Measurements from ENCODE around the gene SEMA4D.

The SEMA4D gene, protein sequence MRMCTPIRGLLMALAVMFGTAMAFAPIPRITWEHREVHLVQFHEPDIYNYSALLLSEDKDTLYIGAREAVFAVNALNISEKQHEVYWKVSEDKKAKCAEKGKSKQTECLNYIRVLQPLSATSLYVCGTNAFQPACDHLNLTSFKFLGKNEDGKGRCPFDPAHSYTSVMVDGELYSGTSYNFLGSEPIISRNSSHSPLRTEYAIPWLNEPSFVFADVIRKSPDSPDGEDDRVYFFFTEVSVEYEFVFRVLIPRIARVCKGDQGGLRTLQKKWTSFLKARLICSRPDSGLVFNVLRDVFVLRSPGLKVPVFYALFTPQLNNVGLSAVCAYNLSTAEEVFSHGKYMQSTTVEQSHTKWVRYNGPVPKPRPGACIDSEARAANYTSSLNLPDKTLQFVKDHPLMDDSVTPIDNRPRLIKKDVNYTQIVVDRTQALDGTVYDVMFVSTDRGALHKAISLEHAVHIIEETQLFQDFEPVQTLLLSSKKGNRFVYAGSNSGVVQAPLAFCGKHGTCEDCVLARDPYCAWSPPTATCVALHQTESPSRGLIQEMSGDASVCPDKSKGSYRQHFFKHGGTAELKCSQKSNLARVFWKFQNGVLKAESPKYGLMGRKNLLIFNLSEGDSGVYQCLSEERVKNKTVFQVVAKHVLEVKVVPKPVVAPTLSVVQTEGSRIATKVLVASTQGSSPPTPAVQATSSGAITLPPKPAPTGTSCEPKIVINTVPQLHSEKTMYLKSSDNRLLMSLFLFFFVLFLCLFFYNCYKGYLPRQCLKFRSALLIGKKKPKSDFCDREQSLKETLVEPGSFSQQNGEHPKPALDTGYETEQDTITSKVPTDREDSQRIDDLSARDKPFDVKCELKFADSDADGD
- 280 to 406 (median 348) reads per million in 4 donors for total RNA-seq

DNA sequence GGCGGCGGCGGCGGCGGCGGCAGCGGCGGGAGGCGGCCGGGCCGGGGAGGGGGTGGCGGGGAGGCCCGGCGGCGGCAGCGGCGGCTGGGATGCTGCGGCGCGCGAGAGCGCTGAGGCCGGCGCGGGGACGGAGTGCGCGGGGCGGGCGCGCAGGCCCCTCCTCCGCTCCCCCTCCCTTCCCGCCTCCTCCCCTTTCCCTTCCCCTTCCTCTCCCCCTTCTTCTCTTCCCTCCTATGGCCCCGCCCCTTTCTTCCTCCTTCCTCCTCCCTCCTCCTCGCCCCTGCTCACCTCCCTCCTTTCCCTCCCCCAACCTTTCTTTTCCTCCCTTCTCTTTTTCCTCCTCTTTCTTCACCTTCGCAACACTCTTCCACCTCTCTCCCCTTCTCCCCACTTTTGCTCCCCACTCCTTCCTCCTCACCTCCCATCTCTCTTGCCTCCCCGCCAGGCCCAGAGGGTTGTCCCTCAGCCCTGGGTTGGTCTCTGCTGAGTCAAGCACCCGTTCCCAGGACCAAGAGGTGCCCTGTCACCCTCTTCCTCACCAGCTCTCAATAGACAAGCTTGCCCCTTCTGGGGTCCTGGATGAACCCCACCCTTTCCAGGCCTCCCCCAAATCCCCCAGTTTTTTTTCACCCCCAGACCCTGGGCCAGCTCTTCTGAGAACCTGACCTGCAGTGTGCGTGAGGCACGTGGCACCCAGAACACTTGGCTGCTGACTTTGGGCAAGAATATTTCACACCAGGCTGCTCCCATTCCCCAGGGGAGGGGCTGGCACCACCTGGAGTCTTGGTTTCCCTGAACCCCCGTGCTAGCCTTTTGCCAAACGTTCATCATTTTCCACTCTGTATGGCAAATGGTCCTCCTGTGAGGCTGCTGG lies at the start of gene SEMA4D:
Gene SEMA4D, minus strand, starts transcription at position 136 of the 874 bp plus-strand sequence. CDS start 92,657 bp downstream, outside the sequence.
- peak; percentile 39 to 79 (median 55) for DNase-seq

DNA sequence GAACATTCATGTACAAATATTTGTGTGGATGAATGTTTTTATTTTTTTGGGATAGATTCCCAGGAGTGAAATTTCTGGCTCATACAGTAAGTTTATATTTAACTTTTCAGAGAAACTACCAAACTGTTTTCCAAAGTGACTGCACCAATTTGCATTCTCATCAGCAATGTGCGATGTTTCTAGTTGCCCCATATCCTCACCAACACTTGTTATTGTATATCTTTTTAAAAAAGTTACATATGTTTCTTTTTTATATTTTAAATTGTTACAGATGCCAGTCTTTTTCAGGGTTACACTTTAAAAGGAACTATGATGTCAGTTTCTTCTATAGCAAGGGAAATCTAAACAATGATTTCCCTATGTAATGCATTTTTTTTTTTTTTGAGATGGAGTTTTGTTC lies 49.1 kb upstream of the SEMA4D start:
- DNase-seq = no peak

DNA sequence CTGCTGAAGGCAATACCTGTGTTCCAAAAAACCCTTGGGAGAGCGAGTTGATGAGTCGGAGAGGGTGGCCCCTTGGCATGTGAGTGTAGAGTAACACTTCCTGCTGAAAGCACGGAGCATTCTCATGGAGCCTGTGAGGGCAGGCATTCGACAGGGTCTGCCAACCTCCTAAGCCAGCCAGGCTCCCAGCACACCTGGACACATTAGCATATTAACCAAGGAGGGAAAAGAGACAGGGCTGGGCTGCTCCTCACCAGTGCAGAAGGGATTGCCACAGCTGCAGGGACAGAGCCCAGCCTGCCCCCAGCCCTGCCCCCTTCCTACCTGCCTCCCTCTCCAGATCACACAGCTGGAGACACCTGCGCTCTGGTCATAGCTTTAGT lies 46.4 kb upstream of the SEMA4D start:
- DNase-seq = no peak

DNA sequence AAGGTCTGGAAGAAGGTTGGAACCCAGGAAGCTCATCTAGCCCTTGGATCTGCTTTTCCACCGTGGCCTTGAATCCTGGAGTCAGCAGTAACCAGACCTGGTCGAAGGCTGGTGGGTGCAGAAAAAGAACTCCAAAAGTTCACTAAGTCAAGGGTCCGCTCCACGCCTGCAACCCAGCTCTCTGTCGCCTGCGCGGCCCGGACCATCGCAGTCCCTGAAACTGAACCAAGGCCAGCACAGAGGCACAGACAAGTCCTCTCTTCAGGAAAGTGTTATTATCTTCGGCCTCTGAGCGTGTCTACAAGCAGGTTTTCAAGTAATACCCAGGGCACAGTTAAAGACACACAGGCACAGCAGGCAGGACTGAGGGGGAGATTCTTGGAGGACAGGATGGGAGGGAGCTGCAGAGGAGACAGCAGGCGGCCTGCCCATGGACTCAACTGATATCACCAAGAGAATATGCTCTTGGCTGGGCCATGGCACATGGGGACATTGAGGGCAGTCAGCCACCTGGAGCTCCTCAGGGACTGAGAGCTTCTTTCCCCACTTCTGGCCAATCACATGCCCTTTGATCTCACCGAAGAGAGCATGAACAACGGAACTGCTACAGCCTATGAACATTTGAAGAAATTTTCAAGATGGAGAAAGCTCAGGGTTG lies 45.8 kb upstream of the SEMA4D start:
- DNase-seq = no peak

DNA sequence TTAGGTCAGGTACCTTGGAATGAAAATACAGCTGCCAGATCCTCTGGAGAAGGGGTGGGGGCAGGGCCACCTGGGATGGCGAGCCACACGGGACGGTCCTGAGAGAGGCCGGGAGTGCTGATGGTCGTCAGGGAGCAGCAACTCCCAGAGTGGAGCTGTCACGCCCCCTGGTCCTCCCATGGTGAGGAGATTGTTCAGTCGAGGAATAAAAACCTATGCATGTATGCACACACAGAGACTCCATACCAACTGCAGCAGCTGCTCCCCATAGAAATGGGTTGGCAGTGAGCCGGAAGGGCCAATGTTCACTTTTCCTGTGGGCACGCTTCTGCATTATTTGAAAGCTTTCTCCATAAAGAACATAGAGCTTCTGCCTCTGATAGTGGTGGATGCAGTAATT lies 45.2 kb upstream of the SEMA4D start:
- DNase-seq = no peak

DNA sequence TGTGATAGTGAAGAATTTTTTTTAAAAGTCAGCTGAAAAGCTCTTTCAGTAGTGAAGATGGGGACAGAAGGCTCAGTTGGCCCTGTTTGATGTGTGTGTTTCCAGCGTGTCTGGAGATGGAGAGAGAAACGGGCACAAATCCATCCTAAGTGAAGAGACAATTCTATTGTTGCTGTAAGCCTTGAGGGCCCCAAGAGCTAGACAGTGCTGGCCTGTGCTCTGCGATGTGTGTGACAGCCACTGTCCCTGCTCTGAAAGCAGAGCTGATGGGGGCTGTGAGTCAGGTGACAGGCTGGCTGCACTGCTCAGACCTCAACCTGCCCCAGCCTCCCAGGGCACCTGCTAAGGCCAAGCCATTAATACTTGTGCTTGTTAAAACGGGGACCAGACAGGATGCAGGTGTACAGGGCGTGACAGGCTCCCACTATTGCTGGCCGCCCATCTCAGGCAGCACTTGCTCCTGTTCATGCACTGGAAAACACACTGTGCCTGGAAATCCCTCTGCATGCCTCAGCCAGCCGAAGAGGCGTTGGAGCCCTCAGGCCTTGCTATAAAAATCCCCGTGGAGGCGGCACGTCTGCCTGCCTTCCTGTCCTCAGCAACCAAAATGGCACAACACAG lies 44.6 kb upstream of the SEMA4D start:
- no peak for DNase-seq

DNA sequence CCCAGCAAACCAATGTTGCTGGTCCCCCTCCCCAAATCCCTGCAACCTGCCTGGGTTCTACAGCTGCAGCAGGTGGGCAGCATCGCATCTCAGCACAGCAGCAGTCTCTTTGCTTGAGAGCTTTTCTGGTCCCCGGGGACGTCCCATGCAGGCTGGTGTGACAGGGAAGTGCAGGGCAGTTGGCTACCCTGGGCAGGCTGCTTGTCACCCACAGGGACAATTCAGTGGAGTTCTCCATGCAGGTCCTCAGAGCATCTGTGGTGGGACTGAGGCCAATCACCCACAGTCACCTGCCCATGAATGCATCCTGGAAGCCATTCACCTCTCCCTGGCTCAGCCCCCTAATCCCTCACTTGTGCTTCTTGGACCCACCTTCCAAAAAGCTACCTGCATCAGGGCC lies 43.9 kb upstream of the SEMA4D start:
- no peak for DNase-seq

DNA sequence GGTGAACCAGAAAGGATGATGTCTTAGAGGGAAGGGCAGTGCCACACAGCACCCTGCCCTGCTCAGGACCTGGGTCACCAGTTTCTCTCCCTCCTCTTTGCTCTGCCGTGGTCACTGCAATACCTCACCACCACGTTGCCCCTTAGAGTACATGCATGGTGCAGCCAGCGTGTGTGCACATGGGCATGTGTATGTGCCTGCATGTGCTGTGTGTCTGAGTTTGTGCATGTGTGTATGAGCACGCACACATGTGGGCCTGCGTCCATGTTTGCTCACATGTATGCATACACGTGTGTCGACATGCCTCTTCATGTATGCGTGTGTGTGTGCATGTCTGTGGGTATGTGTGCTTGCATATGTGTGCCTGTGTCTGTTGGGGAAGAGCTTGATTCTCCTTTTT lies 41.5 kb upstream of the SEMA4D start:
- no peak for DNase-seq

DNA sequence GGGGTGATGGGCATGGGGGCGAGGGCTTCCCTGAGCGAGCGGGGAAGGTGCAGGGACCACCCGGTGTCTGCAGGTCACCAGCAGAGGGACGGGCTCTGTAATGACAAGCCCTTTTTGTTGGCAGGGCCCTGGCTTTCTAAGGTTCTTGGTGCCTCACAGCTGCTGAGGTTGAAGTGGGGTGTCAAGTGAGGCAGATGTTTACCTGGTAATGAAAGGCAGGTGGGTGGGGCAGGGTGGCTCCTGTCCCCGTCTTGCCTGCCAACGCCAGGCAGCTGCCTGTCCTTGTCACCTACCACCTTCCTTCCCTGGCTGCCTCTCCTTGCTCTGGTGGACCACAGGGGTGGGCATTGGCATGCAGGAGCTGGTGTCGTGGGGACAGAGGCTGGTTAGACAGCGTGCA lies 41.0 kb upstream of the SEMA4D start:
- no peak for DNase-seq

DNA sequence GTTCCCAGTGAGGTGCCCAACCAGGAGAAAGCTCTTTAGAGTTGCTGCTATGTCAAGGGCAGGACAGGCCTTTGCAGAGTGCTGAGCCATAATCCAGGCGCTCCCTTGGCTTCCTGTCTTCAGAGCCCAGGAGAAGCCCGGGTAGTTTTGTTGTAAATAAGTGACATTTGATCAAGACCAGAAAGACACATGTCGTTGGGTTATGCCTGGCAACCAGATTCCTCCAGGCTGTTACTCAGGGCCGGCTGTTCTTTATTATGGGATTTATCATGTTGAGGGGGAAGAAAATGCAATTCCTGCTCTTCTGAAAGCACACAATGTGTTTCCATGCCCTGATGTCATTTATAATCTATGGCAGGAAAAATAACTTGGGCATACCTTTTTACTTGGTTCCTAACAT lies 39.3 kb upstream of the SEMA4D start:
- no peak for DNase-seq

DNA sequence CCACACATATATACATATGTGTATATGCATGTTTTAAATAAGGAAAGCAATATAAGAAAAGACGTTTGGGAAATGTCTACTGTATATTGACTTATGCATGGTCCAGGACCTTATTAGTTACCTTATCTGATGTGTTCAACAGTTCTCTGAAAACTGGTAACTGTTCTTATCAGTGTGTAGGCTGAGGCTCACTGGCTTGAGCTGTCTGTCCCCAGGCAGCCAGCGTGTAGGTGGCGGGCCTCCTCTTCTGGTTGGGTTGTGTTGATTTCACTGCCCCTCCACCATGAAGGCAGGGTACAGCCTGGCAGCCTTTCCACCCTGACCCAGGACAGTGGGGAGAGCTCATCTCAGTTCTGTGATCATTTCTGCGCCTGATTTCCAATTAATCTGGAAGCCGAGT lies 38.7 kb upstream of the SEMA4D start:
- peak in 1 of 5 donors; percentile 79 for DNase-seq

DNA sequence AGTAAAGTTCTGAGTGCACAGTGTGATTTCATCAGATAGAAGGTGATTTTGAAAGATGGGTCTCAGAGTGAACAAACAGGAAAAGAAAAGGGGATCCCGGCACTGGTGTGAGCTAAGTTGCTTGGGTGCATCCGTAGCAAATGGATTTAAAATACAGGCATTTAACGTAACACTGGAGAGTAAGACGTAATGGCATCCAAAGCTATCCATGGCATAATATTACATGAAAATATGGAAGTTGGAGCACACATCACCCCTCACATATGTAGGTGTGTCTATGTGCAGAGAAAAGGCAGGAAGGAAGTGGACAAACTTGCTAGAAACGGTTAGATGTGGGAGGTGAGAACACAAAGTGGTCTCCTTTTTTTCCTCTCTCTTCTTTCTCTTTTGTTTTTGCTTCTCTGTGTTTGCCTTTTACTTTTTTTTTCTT lies 38.2 kb upstream of the SEMA4D start:
- peak in 1 of 5 donors; percentile 90 for DNase-seq

DNA sequence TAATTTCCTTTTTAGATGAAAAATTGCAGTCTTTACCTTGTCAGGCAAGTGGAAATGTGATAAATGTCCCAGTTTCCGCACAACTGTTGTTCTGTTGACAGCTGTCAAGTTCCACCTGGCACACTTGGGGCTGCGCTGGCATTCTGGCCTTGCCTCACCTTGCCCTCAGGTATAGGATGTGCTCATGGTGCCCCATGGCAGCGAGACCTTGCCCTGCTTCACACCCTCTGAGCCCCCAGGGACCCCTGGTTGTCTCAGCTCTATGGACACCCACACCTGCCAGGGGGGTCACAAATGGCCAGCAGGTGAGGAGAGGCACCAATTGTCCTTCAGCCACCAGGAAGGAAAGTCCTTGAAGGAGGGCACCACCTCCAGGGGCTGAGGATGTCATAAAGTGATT lies 37.5 kb upstream of the SEMA4D start:
- DNase-seq = no peak

DNA sequence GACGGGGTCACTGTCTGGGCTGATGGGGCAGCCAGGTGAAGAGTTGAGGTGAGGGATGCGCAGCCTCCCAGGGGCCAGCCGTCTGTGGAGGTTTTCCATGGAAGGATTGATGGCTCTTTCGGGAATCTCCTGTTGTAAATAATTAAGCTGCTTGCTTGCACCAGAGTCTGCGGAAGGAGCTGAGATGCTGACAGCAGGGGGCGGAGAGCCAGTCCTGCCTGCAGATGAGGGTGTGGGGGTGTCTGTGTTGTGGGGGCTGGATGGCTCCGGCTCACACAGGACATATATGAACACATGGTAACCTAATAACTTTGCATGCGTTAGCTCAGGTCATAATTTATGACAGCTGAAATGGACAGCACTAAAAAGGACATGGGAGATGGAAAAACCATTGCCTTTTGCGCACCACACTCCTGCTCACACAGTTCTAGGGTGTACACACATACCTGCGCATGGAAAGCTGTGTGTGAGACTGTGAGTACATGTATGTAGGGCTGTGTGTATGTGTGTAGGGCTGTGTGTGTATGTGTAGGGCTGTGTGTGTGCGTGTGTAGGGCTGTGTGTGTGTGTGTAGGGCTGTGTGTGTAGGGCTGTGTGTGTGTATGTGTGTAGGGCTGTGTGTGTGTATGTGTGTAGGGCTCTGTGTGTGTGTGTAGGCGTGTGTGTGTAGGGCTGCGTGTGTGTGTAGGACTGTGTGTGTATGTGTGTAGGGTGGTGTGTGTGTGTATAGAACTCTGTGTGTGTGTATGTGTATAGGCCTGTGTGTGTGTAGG lies 36.8 kb upstream of the SEMA4D start:
- DNase-seq = no peak

DNA sequence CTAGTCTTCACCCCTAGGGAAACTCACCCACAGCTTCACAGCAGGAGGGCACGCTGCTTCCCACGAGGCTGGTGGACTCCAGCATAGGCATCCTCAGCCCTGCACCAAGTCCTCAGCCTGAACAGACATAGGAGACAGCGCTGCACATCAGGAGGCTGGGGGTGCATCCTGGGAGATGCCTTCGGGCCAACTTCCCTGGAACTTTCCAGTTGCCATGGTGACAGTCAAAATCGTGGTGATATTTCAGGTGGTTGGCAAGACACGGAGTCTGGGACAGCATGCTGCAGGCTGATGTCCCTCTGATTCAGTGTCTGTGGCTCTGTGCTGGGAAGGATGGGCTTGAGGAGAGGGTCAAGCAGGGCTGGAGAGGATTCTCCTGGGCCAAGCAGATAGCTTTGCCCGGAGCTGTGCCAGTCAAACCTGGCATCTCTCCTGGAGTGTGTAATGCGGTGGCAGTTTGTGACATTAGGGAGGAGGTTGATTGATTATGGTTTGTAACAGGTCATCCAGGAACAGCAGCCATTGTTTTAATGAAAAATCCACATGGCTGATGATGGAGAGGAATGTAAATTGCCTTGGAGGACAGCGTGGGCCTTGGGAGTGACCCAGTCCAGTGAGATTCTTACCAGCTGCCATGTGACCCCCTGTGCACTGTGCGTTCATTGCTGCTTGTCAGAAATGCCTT lies 35.6 kb upstream of the SEMA4D start:
- no peak for DNase-seq

DNA sequence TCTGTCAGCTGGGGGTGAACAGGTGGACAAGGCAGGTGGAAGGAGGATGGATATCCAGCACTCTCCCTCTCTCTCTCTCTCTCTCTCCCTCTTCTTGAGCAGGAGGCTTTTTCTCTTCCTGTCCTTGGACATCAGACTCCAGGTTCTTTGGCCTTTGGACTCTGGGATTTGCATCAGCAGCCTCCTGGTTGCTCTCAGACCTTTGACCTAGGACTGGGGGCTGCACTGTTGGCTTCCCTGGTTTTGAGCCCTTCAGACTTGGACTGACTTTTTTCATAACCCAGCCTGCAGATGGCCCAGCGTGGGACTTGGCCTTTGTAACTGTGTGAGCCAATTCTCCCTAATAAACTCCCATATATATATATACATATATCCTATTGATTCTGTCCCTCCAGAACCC lies 35.0 kb upstream of the SEMA4D start:
- no peak for DNase-seq

DNA sequence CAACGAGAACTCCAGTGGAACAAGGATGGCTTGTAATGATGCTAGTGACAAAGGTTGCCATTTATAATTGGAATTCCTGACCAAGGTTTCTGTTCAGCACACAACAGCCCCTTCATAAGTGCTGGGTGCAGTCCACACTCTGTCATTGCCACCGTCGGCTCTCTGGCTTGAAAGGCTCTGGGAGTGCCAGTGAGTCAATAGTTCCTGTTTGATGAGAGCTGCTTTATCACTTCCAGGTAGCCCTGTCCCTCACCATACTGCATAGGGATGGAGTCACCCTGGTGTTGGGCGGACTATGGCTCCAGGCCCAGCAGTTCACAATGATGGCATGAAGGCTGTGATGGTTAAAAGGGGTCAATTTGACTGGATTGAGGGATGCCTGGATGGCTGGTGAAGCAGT lies 34.6 kb upstream of the SEMA4D start:
- DNase-seq = peak in 1 of 5 donors; percentile 42

DNA sequence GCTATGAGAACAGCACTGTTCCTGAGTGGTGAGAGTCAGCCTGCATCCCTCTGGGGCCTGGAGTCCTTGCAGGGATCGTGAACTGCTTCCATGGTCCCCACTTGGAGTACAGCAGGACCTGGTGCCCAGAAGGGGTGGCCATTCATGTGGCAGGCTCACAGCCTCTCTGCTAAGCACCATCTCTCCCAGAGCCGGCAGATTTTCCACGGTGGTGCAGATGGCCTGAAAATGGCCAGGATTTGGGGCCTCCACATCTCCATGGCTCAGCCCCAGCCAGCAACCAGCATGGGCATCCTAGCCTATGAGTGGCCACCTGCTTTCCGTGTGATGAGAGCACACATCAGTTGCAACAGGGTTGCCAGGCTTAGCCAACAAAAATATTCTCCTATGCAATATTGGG lies 33.9 kb upstream of the SEMA4D start:
- no peak for DNase-seq

DNA sequence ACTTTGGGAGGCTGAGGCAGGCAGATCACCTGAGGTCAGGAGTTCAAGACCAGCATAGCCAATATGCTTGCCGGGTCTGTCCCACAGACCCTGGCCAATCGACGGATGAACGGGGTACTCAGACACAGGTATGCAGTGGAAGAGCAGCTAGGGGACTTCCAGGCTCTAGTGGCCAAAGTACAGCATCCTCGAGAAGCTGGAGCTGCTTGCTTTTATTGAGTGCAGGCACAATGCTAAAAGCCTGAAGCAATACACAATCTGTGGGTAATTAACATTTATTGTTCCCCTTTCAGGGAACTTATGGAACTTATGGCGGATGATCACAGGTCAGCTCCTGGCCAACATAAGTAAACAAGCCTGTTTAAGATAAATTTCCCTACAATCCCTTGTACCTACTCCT lies 32.8 kb upstream of the SEMA4D start:
- no peak for DNase-seq
